PC-9 (cell line): ENCODE measurements around the gene SHC3. TPM values are rescaled to one million over a fixed set of nuclear protein-coding genes. Genes with fewer than 3 reads are reported as not detected.

ENCODE experiments used
- BruUV-seq: library from RNA; stranded (reverse); fragments of 400-500 nt; replicated peaks from 2 replicates; lab custom pipeline; 2021; lab: Mats Ljungman, UMichigan
- CTCF ChIA-PET: fragments of 300-600 bp; sonication (Branson Sonifier 250); formaldehyde crosslinking; loops from one replicate; lab custom pipeline; 2022; ENCODE audit warnings: antibody characterized with exemption; lab: Charles Lee
- POLR2A ChIA-PET: fragments of 300-600 bp; sonication (Branson Sonifier 250); formaldehyde crosslinking; loops from one replicate; lab custom pipeline; 2022; ENCODE audit warnings: antibody characterized with exemption; ENCODE audit not compliant: unreplicated experiment; lab: Charles Lee
- DNase-seq, 2 experiments: peaks; one replicate each; pipeline versions ENCODE4 v3.0.0 to v3.0.0-alpha.2; 2015 to 2022; ENCODE audit warnings: mixed read lengths in 1 of 2
- H2AFZ ChIP-seq: fragments of 200-600 bp; sonication (generic); 2 replicates; pipeline ENCODE4 v1.8.1; 2017; ENCODE audit warnings: antibody characterized with exemption
- H3F3A ChIP-seq: fragments of 200-600 bp; sonication (generic); 2 replicates; pipeline ENCODE4 v1.8.1; 2017; ENCODE audit warnings: antibody characterized with exemption, mild to moderate bottlenecking, low read depth; ENCODE audit not compliant: insufficient read depth
- H3K27ac ChIP-seq: fragments of 200-600 bp; sonication (generic); 2 replicates; pipeline ENCODE4 v1.6.1; 2016; ENCODE audit warnings: mixed run types
- H3K27me3 ChIP-seq: fragments of 200-600 bp; sonication (generic); 2 replicates; pipeline ENCODE4 v1.6.1; 2016; ENCODE audit warnings: low read depth, mixed run types; ENCODE audit not compliant: insufficient read depth
- H3K36me3 ChIP-seq: fragments of 200-600 bp; sonication (generic); 2 replicates; pipeline ENCODE4 v1.6.1; 2016; ENCODE audit warnings: low read depth, mixed run types
- H3K4me1 ChIP-seq: fragments of 200-600 bp; sonication (generic); replicated peaks from 2 replicates; pipeline ENCODE4 v1.6.1; 2016; ENCODE audit warnings: mixed run types; ENCODE audit not compliant: insufficient read depth
- H3K4me2 ChIP-seq: fragments of 200-600 bp; sonication (generic); 2 replicates; pipeline ENCODE4 v1.6.1; 2017; ENCODE audit warnings: mixed run types
- H3K4me3 ChIP-seq: fragments of 200-600 bp; sonication (generic); 2 replicates; pipeline ENCODE4 v1.6.1; 2016; ENCODE audit warnings: mixed run types
- H3K79me2 ChIP-seq: fragments of 200-600 bp; sonication (generic); 2 replicates; pipeline ENCODE4 v1.6.1; 2017; ENCODE audit warnings: low read depth, mixed run types
- H3K9me2 ChIP-seq: fragments of 200-600 bp; sonication (generic); 2 replicates; pipeline ENCODE4 v1.8.1; 2017; ENCODE audit warnings: mild to moderate bottlenecking; ENCODE audit not compliant: insufficient read depth
- H3K9me3 ChIP-seq: fragments of 200-600 bp; sonication (generic); 2 replicates; pipeline ENCODE4 v1.8.1; 2016; ENCODE audit warnings: low read depth; ENCODE audit not compliant: insufficient read depth
- H4K20me1 ChIP-seq: fragments of 200-600 bp; sonication (generic); 2 replicates; pipeline ENCODE4 v1.8.1; 2017; ENCODE audit not compliant: insufficient read depth
- EZH2 ChIP-seq: fragments of 200-600 bp; sonication (generic); IDR thresholded peaks from 2 replicates; pipeline ENCODE4 v1.8.0; 2017; ENCODE audit warnings: antibody characterized with exemption, low read depth
- intact Hi-C: fragments of 100-400 bp; cut with micrococcal nuclease; formaldehyde crosslinking; loops from one replicate; pipeline ENCODE4 v1.10.0; 2022; ENCODE audit not compliant: unreplicated experiment
- total RNA-seq: library from RNA; stranded (reverse); gene quantifications from 2 replicates; pipeline ENCODE4 v1.2.3, GENCODE V29; 2021
- TF ChIP-seq, protein P1 (sequence below): fragments of 200-600 bp; sonication (generic); conservative IDR thresholded peaks from 2 replicates; pipeline ENCODE4 v1.6.1; 2017; ENCODE audit warnings: mixed run types, antibody characterized with exemption, mild to moderate bottlenecking, moderate library complexity

Gene SHC3
- total RNA-seq, 1 experiment from 2014 or later: 15.9 TPM

DNA sequence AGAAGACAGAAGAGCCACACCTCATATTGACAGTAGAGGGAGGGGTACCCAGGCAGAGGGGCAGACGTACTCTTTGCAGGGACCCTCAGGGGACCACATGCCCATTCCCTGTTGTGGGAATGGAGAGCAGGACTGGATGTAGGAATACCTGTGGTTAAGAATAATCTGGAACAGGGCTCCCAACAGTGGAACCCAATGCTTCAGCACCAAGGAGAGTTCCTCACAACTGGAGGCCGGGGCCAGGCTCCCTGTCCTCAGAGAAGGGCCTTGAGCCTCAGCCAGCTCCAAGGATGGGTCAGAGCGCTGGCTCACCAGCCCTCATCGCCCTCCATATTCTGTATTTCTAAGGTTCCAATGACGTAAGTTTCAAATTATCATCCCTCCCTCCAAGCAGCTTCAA is 7.4 kb upstream of the SHC3 start:
- Histone ChIP-seq H4K20me1 (no peaks in the 10 kb centered on the region; the same call in 1 of the 2 replicates), H3K4me2 (no peak overlapping the region), H3K4me3 (no peak overlapping the region), H3K9me3 (no peaks in the 10 kb centered on the region), H3K27me3 (no peaks in the 10 kb centered on the region), H3K79me2 (no peaks in the 10 kb centered on the region), H3K27ac (no peak overlapping the region), H3K36me3 (no peaks in the 10 kb centered on the region), H3K9me2 (no peaks in the 10 kb centered on the region), H2AFZ (no peak overlapping the region), H3K4me1 (peaks cover 3% of the 10 kb centered on the region; the same call in 1 of the 2 replicates), H3F3A (no peaks in the 10 kb centered on the region)
- ChIA-PET POLR2A (no interaction called here), CTCF (no interaction called here)
- intact Hi-C loops: no loop called here
- no TSS peak for BruUV-seq
- peak in 1 of 2 experiments; percentile 17 for DNase-seq
- TF ChIP-seq, protein P1, sequence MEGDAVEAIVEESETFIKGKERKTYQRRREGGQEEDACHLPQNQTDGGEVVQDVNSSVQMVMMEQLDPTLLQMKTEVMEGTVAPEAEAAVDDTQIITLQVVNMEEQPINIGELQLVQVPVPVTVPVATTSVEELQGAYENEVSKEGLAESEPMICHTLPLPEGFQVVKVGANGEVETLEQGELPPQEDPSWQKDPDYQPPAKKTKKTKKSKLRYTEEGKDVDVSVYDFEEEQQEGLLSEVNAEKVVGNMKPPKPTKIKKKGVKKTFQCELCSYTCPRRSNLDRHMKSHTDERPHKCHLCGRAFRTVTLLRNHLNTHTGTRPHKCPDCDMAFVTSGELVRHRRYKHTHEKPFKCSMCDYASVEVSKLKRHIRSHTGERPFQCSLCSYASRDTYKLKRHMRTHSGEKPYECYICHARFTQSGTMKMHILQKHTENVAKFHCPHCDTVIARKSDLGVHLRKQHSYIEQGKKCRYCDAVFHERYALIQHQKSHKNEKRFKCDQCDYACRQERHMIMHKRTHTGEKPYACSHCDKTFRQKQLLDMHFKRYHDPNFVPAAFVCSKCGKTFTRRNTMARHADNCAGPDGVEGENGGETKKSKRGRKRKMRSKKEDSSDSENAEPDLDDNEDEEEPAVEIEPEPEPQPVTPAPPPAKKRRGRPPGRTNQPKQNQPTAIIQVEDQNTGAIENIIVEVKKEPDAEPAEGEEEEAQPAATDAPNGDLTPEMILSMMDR: no peak
- no peak for TF ChIP-seq EZH2

DNA sequence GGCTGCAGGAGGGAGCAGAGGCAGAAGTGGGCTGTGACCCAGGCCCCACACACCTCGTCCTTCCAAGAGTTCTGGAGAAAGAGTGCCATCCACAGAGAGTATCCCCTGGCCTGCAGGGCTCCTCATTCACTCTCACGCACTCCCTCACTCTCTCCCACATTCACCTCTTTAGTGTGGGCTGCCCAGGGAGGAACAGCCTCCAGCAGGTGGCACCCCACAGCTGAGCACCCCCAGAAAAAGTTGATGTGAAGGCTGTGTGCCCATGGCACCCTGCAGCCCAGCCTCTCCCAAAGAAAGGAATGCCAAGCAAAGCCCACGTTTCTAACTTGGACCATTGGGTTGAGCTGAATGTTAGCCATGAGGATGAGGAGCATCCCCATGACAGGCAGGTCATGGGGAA is 4.5 kb upstream of the SHC3 start:
- TF ChIP-seq, protein P1: no peak
- TF ChIP-seq EZH2: no peak
- Histone ChIP-seq H3K27me3 (no peaks in the 10 kb centered on the region), H4K20me1 (no peaks in the 10 kb centered on the region; the same call in 1 of the 2 replicates), H3K36me3 (no peaks in the 10 kb centered on the region), H3K9me3 (no peaks in the 10 kb centered on the region), H3K27ac (no peak overlapping the region), H3F3A (peaks cover 17% of the 10 kb centered on the region), H2AFZ (no peak overlapping the region), H3K4me2 (no peak overlapping the region), H3K4me1 (peaks cover 23% of the 10 kb centered on the region), H3K9me2 (no peaks in the 10 kb centered on the region), H3K79me2 (no peaks in the 10 kb centered on the region), H3K4me3 (no peak overlapping the region)
- ChIA-PET CTCF (no interaction called here), POLR2A (no interaction called here)
- DNase-seq: no peak
- BruUV-seq: no TSS peak
- intact Hi-C loops: no loop called here

DNA sequence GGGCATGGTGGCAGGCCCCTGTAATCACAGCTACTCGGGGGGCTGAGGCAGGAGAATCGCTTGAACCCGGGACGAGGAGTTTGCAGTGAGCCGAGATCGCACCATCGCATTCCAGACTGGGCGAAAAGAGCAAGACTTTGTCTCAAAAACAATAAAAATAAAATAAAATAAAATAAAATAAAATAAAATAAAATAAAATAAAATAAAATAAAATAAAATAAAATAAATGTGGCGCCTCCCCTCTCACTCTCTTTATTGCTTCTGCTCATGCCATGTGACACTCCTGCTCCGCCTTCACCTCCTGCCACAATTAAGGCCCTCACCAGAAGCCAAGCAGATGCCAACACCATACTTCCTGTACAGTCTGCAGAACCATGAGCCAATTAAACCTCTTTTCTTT is 3.8 kb upstream of the SHC3 start:
- no peaks in the 10 kb centered on the region for H3K27me3 ChIP-seq
- H3K9me2 ChIP-seq: no peaks in the 10 kb centered on the region
- no peak overlapping the region for H3K4me3 ChIP-seq
- POLR2A ChIA-PET: no interaction called here
- H3K27ac ChIP-seq: no peak overlapping the region
- CTCF ChIA-PET: no interaction called here
- peaks cover 17% of the 10 kb centered on the region for H3F3A ChIP-seq
- peaks cover 23% of the 10 kb centered on the region for H3K4me1 ChIP-seq
- H3K9me3 ChIP-seq: no peaks in the 10 kb centered on the region
- H3K36me3 ChIP-seq: no peaks in the 10 kb centered on the region
- no peak for TF ChIP-seq EZH2
- TF ChIP-seq, protein P1: no peak
- no peak for DNase-seq
- intact Hi-C loops: no loop called here
- no peak overlapping the region for H3K4me2 ChIP-seq
- no peak overlapping the region for H2AFZ ChIP-seq
- H3K79me2 ChIP-seq: no peaks in the 10 kb centered on the region
- no TSS peak for BruUV-seq
- H4K20me1 ChIP-seq: no peaks in the 10 kb centered on the region; the same call in 1 of the 2 replicates
